ENCODE results near the gene ADGRL3.

ADGRL3 gene

DNA sequence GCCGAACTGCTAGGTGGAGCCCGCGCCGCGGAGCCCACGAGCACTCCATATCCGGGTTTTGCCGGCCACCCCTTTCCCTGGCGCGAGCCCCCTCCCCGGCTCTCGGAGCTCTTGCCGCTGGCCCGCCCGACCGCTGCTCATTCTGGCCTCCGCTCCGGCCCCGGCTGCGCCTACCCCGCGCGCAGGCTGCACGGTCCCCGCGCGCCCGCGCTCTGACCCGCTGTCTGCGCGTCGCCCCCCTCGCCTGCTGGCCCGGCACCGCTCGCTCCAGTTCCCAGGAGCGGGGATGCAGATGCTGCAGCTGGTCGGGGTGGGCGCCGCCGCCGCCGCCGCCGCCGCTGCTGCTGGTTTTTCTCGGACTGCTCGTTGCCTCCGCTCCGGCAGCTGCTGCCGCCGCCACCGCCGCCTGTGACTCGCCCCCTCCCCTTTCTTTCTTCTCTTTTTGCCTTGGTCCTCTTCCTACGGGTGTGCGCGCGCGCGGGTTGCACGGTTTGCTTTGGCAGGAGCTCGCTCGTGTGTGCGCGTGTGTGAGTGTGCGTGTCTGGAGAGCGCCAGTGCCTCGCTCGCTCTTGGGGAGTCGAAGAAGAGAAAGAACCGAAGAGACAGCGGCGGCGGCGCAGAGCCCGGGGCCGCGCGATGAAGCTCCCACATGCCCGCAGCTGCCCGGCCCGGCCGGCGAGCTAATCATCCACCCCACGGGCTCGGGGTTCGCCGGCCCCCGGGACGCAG lies at the start of gene ADGRL3:
TSS of gene ADGRL3 (plus strand) at position 140 of the 729 bp plus-strand sequence.
- DNase-seq, result peak; percentile 34

DNA sequence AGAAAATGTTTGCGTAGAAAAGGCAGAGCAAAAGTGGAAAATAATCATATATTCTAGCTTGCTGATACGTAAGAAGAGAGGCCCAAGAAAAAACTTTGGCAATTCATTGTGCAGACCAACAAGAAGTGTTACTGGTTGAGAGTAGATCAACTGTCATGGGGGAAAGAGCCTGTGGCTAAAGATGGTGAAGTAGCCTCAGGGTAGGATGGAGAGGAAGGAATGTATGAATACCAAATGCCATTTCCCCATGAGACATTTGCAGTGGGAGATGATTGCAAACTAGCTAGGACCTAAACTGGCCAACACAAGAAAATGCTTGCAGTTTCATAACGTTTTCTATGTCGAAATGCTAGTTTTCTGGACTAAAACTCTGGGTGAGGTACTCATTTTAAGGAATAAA lies 47.7 kb upstream of the ADGRL3 start:
- DNase-seq, result no peak

DNA sequence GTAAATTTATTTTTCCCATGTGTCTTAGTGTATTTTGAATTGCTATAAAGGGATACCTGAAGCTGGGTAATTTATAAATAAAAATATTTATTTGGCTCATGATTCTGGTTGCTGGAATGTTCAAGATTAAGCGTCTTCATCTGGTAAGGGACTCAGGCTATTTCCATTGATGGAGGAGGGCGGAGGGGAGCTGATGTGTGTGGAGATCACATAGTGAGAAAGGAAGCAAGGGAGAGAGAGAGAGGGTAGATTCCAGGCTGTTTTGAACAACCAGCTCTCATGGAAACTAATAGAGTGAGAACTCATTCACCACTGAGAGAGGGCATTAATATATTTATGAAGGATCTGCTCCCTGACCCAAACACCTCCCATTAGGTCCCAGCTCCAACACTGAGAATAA lies 39.6 kb upstream of the ADGRL3 start:
- DNase-seq, result no peak

DNA sequence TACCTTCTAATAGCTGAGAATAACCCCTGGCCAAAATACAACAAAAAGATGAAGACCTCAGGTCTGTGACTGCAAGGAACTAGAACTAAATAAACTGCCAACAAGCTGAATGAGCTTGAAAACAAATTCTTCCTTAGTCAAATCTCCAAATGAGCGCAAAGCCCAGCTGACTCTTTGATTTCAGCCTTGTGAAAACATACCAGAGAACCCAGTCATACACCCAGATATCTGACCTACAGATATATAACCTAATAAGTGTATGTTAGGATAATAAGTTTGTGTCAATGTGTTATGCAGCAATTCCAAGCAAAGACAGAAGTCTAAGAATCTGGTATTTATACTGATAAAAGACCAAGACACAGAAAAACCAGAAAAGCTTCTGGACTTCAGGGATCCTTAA lies 38.0 kb upstream of the ADGRL3 start:
- DNase-seq, result peak; percentile 4

DNA sequence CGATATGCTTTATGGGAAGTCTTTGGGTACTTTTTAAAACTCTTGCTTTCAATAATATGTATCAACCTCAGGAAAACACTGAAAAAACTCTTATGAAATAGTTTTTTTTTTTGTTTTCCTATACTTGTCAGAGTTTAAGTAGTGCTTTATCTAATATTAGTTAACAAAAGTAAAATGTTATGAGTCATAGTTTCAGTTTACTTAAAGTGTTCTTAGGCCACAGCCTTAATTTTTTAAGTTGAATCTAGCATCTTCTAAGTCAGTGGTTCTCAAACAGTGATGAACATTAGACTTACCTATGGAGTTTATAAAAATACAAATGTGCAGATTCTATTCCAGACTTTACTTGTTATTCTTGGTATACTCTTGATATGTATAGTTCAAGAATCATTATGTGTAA lies 26.3 kb upstream of the ADGRL3 start:
- no peak for DNase-seq

DNA sequence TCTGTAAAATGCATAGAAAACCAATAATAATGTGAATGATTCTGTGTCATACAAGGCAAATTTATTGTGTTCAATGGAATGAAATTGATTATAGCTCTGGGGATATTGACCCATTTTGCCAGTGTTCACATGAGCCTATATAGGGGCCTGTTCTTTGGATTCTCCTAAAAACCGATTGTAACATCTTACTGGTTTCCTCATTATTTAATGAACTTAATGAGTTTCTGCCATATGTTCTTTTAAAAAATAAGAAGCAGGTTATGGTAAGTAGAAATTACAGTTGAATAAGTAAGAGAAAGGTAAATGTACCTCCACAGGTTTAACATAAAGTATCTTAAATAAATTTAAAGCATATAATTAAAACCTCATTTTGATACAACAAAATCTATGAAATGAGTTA lies 24.6 kb upstream of the ADGRL3 start:
- DNase-seq, result no peak

DNA sequence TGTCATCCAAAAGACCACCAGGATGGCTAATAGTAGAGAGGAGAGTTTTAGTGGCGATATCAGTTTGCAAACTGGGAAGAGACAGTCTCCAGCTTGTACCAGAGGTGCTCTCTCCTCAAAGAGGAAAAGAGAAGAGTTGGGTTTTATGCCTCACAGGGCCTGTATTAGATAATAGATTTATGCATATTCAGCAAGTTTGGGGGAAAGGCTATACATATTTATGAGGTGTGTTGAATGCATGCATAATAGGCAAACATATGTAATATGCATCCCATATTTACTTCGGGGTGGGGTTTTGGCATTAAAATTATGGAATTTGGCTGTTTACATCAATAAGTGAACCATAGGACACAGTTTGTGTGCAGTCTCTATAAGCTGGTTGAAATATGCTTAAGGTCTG lies 22.8 kb upstream of the ADGRL3 start:
- no peak for DNase-seq

DNA sequence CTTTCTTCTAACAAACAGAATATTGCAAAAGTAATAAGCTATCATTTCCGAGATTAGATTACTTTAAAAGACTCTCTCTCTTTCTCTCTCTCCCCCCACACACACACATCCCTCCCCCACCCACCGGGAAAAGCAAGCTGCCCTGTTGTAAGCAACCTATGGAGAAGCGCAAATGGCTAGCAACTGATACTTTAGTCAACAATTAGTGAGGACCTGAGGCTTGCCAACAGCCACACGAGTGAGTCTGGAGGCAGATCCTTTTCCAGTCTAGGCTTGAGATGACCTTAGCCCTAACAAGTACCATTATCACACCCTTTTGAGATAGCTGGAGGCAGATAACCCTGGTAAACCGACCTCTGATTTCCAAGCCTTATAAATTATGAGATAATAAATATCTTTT lies 19.7 kb upstream of the ADGRL3 start:
- no peak for DNase-seq

DNA sequence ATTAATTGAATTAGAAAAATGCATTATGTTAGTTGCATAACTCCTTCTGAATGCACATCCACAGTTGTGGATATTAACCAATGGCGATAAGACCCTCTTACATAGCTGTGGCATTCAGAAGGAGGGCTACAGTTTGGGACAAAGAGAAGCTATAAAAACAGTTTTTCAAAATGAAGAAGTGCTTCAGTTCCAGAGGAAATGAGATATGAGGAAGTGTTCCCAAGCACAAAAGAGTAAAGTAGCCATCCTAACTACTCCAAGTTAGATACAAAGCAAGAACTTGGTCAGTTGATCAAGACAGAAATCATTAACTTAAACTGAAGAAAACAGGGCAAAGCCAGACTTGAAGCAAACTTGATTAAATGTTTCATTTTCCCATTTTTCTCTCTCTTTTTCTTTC lies 17.2 kb upstream of the ADGRL3 start:
- no peak for DNase-seq

DNA sequence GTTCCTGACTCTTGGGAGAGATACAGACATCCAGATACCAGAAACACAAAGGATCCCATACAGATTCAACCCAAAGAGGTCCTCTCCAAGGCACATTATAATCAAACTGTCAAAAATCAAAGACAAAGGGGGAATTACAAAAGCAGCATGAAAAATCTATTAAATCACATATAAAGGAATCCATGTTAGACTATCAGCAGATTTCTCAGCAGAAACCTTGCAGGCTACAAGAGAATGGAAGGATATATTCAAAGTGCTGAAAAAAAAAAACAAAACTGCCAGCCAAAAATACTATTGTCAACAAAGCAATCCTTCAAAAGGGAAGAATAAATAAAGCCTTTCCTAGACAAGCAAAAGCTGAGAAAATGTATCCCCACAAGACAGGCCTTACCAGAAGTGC lies 14.8 kb upstream of the ADGRL3 start:
- DNase-seq, result no peak

DNA sequence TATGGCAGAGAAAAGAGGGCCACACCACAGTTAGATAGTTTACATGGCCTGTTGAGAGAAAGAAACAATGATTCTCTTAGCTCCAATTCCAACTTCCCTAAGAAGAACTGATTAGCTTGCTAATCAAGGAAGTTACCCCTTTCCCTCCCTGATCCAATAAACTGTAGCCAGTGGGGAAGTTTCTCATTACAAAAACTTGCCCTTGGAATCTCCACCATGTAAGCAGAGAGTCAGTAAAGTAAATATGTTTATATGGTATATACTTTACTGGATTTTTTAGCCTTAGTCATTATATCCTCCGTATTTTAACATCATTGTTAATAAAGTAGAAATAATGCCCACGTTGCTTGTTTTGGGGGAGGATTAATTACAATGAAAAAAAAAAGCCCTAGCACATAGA lies 7.7 kb upstream of the ADGRL3 start:
- no peak for DNase-seq

DNA sequence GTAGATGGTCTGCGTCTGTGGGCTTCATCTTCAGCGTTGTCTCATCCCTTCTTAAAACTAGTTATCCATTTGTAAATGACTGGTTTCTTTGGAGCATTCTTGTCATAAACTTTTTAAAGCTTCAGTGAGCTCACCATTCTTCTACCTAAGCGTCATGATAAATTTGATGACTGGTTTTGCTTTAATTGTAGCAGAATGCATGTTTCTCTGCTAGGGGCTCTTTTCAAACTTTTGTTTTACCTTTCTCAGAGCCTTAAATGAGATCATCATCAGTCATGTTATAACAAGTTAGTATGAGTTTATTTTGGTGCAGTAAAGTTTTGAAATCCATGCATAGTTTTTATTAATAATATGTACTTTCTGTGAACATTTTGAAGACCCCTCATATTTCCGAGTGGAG lies 6.3 kb upstream of the ADGRL3 start:
- DNase-seq, result no peak

DNA sequence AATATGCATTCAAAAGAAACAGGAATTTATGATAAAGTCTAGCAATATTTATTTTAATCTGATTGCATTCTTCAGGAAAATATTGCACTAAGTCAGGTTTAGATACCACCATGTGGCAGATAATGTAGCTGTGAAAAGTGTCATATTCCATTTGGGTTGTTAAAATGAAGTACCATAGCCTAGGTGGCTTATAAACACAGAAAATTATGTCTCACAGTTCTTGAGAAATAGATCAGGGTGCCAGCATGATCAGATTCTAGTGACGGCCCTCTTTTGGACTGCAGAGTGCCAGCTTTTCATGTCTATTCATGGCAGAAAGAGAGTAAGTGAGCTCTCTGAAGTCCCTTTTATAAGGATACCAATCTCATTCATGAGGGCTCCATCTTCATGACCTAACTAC lies 5.6 kb upstream of the ADGRL3 start:
- DNase-seq, result no peak

DNA sequence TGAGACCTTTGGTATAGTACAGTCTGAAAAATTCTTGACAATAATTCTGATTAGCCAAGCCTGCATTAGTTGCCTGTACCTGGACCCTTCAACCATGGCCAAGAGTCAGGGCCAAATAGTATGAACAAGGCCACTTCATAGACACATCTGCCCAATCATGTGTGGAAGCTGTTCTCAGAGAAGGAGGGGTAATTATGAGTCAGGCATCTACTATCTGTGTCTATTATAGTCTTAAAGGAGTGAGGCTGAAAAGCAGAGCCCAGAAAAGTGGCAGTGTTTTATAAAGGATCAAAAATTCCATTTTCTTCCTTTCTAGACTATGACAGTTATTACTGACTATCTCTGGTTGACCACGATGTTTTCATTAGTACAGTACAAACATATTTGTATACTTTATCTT lies 5.0 kb upstream of the ADGRL3 start:
- no peak for DNase-seq

DNA sequence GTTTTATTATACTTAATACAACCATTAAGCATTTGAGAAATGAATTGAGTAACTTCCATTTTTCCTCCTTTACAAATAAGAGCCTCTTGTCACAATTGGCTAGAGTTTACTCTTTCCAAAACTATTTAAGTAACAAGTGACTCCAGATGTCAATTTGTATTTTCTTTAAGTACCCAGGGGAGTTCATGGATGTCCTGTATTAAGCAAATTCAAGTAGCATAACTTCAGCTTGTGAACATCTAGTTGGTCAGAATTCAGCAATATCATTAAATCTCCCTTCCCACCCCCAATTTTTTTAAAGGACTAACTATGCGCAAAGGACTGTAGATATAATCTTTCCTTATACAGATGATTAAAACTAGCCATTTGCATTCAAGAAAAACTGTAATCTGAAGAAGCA lies 1.4 kb upstream of the ADGRL3 start:
- no peak for DNase-seq

DNA sequence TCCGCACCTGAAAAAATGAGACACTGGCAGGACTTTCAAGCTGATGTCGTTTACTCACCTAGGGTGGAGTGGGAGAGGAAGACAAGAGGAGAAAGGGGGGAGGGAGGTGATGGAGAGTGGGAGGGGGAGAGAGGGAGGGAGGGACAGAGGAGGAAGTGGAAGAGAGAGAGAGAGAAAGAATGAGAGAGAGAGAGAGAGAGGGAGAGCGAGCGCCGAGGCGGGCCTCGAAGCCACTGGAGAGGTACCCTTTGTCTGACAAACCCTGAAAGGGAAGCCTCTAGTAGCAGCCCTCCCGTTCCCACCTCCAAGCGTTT lies 296 bp upstream of the ADGRL3 start:
- no peak for DNase-seq

DNA sequence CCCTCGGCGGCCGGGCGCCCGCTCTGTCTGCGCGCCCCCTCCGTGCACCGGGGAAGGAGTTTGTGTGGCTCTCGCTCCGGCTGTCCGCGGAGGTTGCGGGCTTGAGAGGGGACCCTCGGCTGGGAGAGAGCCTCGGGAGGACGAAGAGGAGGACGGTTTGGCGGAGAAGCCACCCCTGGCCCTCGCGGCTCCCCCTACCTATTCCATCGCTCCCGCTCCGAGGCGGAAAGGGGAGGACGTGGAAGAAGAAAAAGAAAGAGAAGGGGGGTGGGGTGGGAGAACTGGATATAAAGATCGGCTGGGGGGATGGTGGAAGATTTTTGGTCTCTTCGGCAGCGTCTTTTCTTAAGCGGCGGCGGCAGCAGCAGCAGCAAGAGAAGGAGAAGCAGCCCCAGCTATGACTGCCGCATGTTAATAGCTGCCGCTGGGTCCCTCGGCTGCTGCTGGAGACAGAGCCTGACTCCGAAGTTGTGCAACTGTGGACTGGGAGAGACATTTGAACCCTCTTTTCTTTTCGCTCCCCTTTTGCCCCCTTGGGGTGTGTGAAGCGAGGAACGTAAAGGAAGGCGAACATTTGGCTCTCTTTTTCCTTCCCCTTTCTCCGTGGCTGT lies 895 bp downstream of the ADGRL3 start:
- peak; percentile 29 for DNase-seq

DNA sequence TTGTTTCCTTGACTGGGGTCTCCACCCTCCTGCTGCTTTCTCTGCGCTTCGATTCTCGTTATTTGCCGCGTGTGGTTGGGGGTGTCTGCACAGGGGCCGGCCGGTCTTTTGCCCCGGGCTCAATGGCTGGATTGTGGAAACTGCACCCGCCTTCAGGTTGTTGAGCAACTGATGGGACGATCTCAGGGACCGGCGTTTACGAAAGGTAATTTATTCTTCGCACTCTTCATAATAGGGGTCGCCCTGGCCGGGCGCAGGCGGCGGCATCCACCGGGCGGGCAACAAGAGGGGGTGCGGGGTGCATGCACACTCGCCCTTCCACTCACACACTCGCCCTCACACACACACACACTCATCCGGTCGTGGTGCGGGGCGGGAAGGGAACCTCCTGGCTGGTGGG lies 1.4 kb downstream of the ADGRL3 start:
- DNase-seq, result no peak

DNA sequence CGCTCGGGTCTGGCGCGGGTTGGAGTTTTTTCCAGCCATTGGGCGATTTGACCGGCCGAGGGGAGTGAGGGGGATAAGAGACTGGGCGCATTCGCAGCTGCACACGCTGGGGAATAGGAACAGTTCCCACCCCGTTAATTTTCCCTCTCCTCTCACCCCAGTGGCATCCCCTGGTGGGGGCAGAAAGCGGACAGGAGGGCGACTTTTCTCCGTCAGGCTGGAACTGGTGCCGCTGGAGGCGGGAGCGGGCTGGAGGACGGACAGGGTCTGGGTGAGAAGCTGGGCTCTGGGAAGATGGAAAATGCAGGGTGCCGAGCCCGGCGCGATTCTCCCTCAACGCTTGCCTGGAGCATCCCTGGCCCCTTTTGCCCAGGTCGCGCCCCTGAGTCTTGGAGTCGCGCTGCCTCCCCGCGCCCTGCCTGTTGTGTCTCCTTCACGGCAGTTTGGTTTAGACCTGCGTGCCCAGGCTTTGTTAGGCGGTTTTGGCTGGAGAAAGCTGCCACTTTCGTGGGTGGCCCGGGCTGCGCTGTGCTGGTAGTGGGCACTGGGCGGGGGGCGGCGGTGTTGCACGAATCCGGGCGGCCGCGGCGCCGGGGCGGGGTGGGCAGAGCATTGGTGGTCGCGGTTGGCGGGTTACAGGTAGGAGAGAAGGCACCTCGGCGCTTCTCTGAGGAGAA lies 2.0 kb downstream of the ADGRL3 start:
- no peak for DNase-seq

DNA sequence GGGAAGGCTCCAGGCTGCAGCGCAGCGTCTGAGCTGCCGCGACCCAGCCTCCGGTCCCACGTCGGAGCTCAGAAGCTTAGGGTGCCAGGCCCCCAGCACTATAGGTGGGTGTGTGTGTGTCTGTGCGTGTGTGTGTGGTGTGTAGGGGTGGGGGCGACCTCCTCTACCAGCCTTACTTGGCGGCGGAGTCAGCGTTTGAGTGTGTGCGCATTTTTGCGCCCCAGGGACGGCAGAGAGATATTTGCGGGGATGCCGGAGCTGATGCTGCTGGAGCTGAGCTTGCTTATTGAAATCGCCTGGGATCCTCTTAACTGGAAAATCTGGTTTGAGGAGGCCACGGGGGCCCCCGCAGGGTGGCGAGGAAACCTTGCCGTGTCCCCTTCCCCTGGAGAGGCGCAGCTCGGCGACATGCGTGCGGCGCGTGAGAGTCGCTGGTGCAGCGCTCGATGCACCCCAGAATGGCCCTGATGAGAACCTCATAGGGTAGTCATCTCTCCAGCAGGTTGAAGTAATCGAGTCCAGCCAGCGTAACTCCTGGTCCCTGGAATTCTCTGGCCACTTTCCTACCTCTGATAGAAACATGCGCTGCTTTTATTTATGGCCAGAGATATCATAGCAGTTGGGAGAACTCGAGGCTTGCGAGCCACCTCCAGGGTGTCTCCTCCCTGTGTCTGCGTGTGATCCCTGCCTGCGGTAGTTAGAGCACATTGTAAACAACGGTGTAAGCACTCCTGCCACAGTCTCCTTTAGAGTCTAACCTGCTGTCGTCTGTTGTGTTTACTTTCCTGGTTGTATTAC lies 2.7 kb downstream of the ADGRL3 start:
- DNase-seq, result no peak

DNA sequence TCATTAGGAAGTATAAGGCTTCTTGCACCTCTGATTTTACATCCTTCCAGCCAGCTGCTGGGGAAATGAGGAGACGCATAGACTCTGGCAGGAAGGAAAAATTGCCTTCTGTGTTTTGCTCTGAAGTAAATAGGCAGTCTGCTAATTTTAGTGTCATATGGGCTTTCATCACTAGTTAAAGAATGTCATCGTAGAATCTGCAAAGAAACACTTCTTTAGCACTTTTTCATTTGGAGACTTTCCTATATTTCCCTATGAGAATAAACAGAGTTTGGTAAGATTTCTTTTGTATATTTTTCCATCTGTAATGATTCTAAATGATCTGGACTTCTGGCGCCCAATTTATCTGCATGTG lies 3.3 kb downstream of the ADGRL3 start:
- DNase-seq, result no peak

DNA sequence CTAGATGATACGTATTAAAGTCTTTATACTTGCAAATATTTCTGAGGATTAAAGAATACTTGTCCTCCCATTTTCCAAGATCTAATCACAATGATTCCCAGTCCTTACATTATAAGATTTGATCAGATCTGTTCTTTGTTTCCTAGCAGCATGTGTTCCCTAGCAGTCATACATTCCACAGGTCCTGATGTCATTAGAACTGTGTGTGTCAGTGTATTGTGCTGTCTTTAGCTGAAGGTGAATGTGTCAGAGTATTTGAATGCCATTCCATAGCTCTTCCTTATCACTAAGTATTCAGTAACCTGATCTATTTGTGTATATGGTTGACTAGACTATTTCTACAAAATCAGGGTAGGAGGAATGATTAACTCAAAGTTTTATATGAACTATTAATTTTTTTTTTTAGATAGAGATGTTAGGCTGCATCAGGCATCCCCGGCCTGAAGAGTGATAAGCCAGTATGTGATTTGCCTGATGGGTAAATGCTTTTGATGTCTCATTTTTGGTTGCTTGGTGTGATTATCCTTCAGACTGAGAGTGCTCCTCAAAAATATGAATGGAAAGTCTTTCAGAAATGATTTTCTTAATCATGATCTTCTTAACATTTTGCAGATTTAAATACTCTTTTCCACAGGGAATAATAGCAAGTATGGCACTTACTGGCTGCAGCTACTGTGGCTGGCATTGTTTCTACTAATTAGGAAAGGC lies 4.4 kb downstream of the ADGRL3 start:
- peak; percentile 74 for DNase-seq

DNA sequence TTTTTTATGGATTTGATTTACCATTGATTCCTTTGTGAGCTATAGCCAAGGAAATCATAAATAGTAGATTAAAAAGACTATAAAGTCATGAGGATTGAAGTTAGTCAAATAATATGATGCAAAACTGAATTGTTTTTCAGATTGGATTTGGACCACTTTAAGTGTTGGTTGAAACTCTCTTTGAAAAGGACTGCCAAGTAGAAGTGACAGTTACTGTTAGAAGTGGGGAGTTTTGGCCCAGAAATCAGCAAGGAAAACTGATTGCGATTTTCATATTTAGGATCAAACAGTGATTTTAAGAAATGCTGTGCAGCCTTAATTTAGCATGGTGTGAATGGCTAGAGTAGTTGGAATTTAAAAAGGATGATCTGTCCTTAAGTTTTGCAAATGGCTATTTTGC lies 4.9 kb downstream of the ADGRL3 start:
- no peak for DNase-seq
